ENCODE data around the gene SLC22A3. TPM values are rescaled to one million over a fixed set of nuclear protein-coding genes. Genes with fewer than 3 reads are reported as not detected.

SLC22A3 gene
- total and polyA plus RNA-seq, 2 of the 13 experiments (the other 11 are each of a cell fraction or from before 2014, with no cell fraction given), result 12.0 to 31.5 TPM

GRCh38 chr6:160348223-160349019 lies at the start of gene SLC22A3 (continued):
- TF ChIP-seq ZNF329 (CRISPR knock-in tag; IDR thresholded peaks at IDR 0.05; ENCODE audit: low read depth) (no peak), ZBTB43 (CRISPR knock-in tag; conservative IDR thresholded peaks at IDR 0.05) (no peak; the same call in 1 of the 2 replicates), TRAFD1 (CRISPR knock-in tag; IDR thresholded peaks at IDR 0.05; ENCODE audit: borderline replicate concordance) (no peak), DMAP1 (CRISPR knock-in tag; IDR thresholded peaks at IDR 0.05) (no peak; the same call in 1 of the 2 replicates), ZC3H13 (CRISPR knock-in tag; IDR thresholded peaks at IDR 0.05) (peak; percentile 92), ZNF766 (CRISPR knock-in tag; IDR thresholded peaks at IDR 0.05; ENCODE audit: borderline replicate concordance) (no peak; the same call in 1 of the 2 replicates), NFATC3 (CRISPR knock-in tag; IDR thresholded peaks at IDR 0.05) (no peak), HNRNPL (IDR thresholded peaks at IDR 0.05; ENCODE audit: low read depth, low read length) (no peak), ZNF800 (CRISPR knock-in tag; IDR thresholded peaks at IDR 0.05) (peak; percentile 96; the same call in 1 of the 2 replicates), ZBTB2 (CRISPR knock-in tag; IDR thresholded peaks at IDR 0.05; ENCODE audit: low read depth) (no peak), HOXA5 (CRISPR knock-in tag; IDR thresholded peaks at IDR 0.05) (no peak), PPARG (CRISPR knock-in tag; conservative IDR thresholded peaks at IDR 0.05) (no peak), MEIS1 (CRISPR knock-in tag; IDR thresholded peaks at IDR 0.05; ENCODE audit: borderline replicate concordance) (no peak), ZNF570 (CRISPR knock-in tag; IDR thresholded peaks at IDR 0.05; ENCODE audit: borderline replicate concordance) (no peak)
- TF ChIP-seq, protein P1, sequence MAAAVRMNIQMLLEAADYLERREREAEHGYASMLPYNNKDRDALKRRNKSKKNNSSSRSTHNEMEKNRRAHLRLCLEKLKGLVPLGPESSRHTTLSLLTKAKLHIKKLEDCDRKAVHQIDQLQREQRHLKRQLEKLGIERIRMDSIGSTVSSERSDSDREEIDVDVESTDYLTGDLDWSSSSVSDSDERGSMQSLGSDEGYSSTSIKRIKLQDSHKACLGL (CRISPR knock-in tag; IDR thresholded peaks at IDR 0.05), result peak; percentile 58
- TF ChIP-seq, protein P2, sequence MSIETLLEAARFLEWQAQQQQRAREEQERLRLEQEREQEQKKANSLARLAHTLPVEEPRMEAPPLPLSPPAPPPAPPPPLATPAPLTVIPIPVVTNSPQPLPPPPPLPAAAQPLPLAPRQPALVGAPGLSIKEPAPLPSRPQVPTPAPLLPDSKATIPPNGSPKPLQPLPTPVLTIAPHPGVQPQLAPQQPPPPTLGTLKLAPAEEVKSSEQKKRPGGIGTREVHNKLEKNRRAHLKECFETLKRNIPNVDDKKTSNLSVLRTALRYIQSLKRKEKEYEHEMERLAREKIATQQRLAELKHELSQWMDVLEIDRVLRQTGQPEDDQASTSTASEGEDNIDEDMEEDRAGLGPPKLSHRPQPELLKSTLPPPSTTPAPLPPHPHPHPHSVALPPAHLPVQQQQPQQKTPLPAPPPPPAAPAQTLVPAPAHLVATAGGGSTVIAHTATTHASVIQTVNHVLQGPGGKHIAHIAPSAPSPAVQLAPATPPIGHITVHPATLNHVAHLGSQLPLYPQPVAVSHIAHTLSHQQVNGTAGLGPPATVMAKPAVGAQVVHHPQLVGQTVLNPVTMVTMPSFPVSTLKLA (IDR thresholded peaks at IDR 0.05), result no peak
- TF ChIP-seq, protein P3, sequence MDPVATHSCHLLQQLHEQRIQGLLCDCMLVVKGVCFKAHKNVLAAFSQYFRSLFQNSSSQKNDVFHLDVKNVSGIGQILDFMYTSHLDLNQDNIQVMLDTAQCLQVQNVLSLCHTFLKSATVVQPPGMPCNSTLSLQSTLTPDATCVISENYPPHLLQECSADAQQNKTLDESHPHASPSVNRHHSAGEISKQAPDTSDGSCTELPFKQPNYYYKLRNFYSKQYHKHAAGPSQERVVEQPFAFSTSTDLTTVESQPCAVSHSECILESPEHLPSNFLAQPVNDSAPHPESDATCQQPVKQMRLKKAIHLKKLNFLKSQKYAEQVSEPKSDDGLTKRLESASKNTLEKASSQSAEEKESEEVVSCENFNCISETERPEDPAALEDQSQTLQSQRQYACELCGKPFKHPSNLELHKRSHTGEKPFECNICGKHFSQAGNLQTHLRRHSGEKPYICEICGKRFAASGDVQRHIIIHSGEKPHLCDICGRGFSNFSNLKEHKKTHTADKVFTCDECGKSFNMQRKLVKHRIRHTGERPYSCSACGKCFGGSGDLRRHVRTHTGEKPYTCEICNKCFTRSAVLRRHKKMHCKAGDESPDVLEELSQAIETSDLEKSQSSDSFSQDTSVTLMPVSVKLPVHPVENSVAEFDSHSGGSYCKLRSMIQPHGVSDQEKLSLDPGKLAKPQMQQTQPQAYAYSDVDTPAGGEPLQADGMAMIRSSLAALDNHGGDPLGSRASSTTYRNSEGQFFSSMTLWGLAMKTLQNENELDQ (CRISPR knock-in tag; IDR thresholded peaks at IDR 0.05; ENCODE audit: borderline replicate concordance), result no peak

Data from HepG2 (cell line).